Lower leg skin (tissue), 3 donors: ENCODE data around the gene SLC22A25.

ENCODE experiments used
- CTCF ChIP-seq, 3 donors: fragments of 450-650 bp; IDR thresholded peaks; one replicate each; pipeline ENCODE4 v1.5.1; 2016; ENCODE audit warnings: antibody characterized with exemption in 3 of 3, mild to moderate bottlenecking in 3 of 3, moderate library complexity in 2 of 3
- POLR2A ChIP-seq, 2 donors: fragments of 450-650 bp; IDR thresholded peaks; one replicate each; pipeline ENCODE4 v1.6.1; 2016 to 2017; ENCODE audit warnings: antibody characterized with exemption in 2 of 2, mild to moderate bottlenecking in 1 of 2, moderate library complexity in 1 of 2

GRCh38 chr11:63262547-63262946, 19.1 kb upstream of the SLC22A25 start:
- no peak for TF ChIP-seq CTCF (IDR thresholded peaks at IDR 0.05)
- TF ChIP-seq POLR2A (IDR thresholded peaks at IDR 0.05): no peak
